ENCODE measurements around the gene RAB11FIP4.
A peak's percentile ranks its signal among the peaks of the same experiment; 100 is the strongest.

The RAB11FIP4 gene

DNA sequence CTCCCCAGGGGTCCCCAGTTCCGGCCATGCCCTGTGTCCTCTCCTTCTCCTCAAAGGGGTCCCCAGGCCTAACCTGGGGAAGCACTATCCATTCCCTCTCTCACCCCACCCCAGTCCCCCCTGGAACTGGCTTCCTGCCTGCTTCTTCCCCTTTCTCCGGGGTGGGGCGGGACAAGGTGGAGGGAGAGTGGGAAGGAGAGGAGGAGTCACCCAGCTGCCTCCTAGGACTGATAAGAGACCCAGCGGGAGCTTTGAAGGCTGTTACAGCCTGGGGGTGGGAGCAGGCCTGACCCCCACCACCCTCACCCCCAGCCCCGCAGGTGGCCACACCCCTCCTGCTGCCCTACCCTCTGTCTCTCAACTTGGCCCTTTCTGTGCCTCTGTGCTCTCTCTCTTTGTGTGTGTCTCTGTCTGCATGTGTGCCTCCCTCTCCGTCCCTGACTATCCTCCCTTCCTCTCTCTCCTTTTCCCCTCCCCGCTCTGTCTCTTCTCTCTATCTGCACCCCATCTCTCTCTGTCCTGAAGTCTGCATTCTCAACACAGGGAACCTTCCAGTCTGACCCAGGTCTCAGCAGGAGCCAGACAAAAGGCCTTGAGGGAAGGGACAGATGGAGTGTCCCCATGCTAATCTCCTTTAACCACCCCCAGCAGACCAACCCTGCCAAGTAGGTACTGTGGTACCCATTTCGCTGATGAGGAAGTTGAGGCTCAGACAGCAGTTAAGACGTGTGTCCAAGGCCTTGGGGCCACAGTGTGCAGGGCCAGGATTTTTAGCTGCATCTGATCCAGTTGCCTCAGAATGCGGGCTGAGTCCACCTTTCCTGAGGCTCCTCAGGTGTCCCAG, 66.1 kb downstream of the RAB11FIP4 start:
- DNase-seq (ENCODE audit: low read depth), result no peak

DNA sequence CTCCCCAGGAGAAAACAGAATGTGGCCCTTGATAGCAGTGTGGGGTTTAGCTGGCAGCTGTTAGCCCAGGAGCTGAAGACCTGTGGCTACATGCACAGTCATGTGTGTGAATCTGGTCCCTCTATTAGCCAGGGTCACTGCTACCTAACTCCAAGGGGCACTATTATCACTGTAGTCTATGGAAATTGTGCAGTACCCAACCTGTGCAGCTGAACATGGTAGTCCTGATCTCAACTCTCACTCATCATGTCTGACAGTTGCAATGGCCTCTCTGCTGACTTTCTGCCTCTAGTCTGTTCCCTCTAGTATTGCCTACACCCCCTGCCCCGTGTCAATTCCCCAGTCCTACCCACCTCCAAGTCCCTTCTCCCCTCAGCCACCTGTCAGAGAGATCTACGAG, 67.4 kb downstream of the RAB11FIP4 start:
- DNase-seq (ENCODE audit: low read depth), result no peak

DNA sequence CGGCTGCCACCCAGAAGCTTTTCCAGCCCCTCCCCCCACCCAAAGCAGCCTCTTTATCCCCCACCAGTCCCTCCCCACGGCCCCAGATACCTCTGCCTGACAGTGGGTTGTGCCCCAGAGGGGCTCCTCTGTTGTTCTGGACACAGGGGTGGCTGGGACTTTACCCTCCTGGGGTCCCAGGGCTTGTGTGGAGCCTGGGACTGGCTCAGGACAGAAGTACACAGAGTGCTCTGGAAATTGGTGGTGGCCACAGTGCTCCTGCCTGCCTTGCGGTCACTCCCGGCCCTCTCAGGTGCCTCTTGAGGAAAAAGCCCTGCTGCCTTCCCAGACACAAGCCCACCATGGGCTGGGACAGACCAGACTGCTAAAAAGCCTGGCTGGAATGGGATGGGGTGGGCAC, 68.2 kb downstream of the RAB11FIP4 start:
- DNase-seq (ENCODE audit: low read depth), result no peak

DNA sequence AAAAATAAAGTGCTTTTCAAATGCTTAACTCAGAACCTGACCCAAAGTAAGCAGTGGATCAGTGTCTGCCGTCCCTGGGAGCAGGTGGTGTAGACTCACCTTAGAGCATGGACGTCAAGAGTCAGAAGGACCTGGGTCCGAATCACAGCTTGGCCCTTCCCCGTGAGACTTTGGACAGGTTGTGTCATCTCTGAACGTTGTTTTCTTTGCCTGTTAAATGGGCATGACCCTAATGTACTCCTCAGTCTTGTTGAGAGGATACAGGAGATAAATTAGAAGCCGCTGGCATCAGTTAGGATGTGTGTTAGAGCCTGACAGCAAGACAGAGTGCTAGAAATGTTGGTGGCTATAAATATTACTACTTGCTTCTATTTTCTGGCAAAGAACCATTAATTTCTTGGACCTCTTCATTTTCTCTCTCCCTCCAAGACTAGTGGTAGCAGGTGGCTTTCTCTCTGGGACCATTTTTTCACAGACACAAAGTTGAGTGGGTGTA, 68.8 kb downstream of the RAB11FIP4 start:
- no peak for DNase-seq (ENCODE audit: low read depth)

DNA sequence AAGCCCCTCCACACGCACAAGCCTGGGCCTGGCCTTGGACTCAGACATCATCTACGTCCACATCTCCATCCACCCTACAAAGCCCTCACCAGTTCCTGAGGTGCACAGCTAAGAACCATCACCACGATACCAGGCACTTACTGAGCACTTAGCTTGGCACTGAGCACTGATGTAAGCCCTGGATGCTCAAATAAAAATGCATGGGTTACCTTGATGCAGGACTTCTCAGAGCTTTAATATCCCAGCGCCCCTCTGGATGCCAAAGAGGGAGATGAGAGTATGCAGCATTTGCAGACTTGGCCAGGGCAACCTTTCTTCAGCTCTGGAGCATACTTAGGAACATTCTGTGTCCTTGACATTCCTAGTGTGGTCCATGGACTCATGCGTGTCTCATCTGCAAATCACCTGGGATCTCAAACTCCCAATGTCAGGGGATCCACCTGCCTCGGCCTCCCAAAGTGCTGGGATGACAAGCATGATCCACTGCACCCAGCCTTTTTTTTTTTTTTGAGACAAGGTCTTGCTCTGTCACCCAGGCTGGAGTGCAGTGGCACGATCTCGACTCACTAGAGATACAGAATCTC, 69.8 kb downstream of the RAB11FIP4 start:
- DNase-seq (ENCODE audit: low read depth), result no peak

DNA sequence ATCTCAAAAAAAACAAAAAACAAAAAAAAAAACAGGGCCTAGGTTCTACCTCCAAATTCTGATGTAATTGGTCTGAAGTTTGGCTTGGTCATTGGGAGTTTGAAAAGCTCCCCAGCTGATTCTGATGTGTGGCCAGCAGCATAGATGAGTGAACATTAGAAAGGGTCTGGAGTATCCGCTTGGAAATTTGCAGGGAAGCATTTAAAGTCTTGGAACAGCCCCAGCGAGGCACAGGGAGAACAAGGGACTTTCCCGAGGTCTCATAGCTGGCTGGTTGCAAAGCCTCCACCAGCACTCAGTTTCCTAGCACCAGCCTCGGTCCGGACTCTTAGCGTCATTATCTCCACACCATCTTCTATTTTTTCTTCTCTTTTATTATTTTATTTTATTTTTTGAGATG, 70.8 kb downstream of the RAB11FIP4 start:
- DNase-seq (ENCODE audit: low read depth), result no peak

DNA sequence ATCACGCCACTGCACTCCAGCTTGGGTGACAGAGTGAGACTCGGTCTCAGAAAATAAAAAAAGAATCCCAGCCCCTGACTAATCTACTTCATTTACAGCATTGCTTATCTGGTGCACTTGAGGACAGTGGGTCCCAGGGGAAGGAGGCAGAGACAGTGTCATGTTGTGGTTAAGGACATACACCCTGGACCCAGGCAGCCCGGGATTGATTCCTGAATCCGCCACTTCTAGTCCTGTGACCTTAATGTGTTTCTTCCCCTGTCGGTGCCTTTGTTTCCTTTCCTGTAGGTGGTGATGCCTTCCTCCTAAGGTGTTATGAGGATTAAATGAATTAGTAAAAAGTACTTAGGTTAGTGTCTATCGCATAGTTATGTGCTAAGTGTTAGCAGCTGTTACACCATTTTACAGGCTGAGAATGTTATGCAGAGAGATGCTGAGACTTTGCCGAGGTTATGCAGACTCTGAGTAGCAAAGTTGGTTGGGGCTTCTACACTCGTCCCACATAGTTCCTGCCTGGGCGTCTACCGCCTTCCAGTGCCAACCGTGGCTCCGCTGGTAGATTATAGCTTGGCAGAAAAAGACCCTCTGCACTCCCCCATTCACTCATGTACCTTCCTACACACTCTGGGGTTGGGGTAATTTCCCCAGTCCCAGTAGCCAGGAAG, 74.8 kb downstream of the RAB11FIP4 start:
- no peak for DNase-seq (ENCODE audit: low read depth)

DNA sequence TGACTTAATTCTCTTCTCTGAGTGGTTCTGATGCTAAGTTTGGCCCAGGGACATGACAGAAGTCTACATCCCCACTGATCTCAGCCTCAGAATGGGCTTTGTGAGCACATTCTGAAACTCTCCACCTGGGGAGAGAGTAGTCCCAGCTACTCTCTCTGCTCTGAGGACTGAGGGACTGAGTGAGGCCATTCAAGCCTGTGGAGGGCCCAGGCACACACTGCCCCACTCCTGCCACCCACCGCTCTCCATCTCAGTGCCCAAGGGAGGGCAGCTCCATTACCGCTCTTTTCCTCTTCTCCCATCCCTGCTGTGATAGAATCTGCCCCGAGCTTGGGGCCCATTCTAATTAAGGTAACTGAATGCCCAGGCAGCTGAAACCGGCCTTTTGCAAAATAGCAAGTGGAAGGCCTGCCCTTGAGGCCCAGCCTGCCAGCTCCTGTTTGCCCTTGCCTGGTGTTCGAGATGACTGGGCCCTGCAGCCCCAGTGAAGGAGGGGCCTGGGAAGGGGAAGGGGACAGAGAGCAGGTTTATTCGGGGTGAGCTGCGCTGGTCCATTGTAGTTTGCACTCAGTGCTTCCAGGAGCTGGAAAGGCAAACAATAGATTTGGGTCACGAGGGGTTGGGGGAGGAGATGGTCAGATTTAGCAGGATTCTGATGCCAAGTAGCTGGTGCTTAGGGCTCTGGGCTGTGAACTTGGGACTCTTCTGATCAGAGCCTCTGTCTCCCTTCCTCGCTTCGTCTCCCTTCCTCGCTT, 76.2 kb downstream of the RAB11FIP4 start:
- DNase-seq (ENCODE audit: low read depth), result no peak

DNA sequence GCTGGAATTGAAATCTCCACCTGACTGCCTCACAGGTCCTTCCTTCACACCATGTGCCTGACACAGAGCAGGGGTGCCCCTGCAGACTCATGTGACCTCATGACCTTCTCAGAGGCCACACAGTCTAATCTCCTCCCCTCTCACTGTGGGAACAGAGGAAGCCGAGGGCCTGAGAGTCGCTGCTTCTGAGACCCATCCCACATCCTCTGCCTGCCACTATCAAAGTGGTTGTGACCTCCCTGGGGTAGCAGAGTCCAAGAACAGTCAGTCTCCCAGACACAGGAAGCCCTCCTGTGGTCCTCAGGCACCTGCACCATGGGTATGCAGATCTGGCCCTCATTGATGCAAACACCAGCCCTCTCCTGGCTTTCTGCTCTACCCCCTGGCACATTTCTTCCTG, 78.5 kb downstream of the RAB11FIP4 start:
- DNase-seq (ENCODE audit: low read depth), result no peak

DNA sequence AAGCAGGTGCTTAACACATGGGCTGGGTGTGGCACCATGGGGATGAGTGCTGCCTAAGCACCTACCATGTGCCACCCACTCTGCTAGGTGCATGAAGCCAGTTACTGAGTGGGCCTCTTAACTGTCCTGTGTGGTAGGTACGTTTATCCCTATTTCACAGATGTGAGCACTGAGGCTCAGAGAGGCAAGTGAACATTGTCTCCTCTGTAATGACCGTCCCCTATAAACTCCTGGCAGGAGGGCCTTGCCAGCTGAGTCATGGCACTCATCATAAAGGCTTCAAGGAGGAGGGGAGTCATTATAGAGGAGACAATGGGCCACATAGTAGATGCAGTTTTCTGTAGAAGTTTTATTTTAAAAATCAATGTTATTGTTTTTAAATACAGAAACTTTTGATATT, 79.1 kb downstream of the RAB11FIP4 start:
- peak; percentile 16 for DNase-seq (ENCODE audit: low read depth)

DNA sequence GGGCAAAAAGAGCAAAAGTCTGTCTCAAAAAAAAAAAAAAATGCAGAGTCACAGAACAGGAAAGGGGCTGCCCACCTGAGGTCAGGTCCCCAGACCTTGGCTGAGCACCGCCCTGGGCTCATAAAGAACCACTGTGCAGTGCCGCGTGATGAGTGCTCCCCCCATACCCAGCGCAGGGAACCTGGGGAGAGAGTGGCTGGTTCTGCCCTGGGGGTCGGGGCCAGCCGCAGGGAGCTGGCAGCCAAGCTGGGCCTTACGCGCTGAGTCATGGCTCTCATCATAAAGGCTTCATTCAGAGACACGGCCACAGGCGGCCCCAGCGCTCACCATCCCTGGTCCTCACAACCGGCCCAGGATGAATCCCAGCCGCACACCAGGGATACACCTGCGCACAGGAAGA, 80.7 kb downstream of the RAB11FIP4 start:
- DNase-seq (ENCODE audit: low read depth), result no peak

DNA sequence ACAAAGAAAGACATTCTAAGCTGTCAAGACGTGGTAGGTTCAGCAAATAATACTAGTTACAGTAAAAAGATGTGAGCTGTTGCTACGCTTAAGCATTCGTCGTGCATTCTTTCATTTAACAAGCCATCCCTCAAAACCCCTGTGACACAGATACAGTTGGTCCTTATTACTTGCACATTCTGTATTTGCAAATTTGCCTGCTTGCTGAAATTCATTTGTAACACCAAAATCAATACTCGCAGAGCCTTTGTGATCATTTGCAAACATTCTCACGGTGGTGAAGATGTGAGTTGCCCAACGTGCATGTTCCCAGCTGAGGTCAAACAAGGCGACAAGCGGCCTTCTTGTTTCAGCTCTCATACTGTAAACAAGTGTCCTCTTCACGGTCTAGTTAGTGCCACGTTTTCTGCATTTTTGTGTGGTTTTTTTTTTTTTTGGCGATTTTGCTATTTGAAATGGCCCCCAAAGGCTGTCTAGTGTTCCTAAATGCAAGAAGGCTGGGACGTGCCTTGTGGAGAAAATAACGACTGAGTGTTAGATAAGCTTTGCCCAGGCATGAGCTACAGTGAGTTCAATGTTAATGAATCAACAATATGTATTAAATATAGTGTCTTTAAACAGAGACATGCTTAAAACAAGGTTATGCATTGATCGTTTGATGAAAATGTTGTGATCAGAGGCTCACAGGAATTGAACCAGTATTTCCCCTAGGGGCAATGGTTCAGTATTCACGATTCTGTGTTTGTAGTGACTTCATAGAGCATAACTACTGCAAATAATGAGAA, 84.1 kb downstream of the RAB11FIP4 start:
- peak; percentile 22 for DNase-seq (ENCODE audit: low read depth)

DNA sequence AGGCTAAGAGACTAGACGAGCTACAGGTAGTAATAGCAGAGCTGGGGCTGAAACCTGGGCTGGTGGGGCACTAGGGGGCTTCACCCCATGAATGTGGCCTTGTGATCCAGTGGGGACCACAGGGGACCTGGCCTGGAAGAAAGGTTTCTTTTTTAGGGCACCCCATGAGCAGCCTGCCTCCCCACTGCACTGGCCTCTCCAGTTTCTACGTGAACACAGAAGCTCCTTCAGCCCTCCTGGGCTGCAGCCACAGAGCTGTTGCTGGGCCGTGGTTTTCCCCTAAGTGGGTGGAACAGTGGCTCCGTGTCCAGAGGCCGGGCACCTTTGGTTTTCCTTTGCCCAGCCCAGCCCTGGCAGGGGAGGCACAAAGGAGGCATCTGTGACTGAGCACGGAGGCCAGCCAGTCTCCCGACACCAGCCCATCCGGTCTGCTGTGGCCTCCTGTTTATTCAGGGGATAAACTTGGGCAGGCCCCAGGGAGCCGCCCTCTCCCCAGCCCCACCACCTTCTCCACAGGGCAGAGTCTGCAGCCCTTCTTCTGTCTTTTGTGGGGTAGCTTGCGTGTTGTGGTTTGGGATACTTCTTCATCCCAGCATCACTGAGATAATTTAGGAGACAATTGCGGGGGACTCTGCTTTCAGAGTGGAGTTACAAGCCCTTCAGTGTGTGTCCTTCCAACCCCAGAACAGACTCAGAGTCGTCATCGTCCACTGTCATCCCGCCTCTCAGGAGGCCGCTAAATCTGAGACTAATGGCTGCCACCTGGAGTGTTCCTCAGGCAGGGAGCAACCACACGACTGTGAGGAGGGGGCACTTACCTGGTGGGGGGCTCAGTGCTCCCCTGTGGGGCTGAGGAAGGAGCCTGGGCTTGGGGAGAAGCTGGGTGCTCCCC, 85.3 kb downstream of the RAB11FIP4 start:
- no peak for DNase-seq (ENCODE audit: low read depth)

DNA sequence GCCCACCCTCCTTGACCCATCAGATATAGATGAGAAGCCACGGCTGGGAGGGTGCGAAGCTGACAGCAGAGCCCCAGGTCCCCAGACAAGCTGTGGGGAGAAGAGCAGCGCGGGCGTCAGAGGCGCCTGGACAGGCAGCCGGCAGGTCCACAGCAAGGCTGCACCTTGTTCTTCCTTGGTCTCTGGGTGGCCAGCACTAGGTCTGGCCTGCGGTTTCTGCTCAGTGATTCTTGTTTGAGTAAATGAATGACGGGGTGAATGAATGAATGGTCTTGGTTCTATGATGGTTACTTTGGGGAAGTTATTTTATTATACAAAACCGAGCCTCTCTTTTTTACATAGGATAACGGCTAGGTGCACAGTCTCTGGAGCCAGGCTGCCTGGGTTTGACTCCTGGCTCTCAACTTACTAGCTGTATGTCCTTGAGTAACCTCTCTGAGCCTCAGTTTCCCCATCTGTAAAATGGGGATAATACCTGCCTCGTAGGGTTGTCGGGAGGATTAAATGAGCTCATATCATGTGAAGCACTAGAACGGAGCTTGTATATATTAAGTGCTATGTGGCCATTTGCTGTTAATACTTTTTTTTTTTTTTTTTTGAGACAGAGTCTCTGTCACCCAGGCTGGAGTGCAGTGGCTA, 86.1 kb downstream of the RAB11FIP4 start:
- no peak for DNase-seq (ENCODE audit: low read depth)

DNA sequence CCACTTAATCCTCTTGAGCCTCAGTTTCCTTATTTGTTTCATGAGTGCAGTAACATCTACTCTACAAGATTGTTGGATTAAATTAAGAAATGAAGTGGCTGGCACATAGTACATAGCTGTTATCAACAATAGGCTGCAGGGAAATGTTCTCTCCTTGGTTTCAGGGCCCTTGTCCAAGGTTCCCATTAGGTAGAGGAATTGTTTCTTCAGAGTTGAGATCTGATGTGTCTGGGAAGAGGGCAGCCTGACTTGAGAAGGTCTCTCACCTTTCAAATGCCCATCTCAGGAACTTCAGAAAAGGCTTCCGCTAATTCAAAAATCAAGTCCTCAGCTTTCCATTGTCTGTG, 87.6 kb downstream of the RAB11FIP4 start:
- DNase-seq (ENCODE audit: low read depth), result no peak

DNA sequence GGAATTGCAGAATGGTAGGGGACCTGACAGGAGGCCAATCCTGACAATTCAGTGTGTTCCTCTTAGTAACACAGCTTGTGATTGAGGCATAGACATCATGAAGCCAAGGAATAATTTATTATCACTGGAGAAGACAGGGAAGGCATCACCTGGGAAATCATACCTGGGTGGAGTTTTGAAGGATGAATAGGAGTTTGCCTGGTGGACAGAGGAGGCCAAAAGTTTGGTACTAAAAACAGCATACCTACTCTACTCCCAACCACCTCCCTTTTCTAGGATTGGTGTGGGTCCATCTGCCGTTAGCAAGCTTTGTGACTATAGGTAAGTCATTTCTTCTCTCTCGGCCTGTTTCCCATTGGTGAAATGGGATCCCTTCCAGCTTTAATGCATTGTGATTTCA, 88.0 kb downstream of the RAB11FIP4 start:
- no peak for DNase-seq (ENCODE audit: low read depth)

DNA sequence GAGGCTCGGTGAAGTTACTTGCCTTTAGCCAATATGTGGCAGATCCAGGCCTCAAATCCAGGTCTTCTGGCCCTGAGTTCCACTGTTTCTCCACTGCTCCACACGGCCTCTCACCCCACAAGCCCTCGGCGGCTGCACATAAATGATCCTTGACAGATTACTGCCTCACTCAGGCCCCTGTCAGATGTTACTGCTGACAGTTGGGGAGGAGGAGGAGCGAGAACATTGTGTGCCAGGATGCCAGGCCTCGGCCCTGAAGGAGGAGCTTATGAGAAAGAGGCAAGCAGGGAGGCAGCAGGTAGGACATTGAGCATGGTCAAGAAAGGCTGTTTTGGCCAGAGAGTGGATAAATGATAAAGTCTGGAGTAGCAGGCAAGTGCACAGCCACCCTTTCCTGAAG, 88.6 kb downstream of the RAB11FIP4 start:
- DNase-seq (ENCODE audit: low read depth), result no peak

DNA sequence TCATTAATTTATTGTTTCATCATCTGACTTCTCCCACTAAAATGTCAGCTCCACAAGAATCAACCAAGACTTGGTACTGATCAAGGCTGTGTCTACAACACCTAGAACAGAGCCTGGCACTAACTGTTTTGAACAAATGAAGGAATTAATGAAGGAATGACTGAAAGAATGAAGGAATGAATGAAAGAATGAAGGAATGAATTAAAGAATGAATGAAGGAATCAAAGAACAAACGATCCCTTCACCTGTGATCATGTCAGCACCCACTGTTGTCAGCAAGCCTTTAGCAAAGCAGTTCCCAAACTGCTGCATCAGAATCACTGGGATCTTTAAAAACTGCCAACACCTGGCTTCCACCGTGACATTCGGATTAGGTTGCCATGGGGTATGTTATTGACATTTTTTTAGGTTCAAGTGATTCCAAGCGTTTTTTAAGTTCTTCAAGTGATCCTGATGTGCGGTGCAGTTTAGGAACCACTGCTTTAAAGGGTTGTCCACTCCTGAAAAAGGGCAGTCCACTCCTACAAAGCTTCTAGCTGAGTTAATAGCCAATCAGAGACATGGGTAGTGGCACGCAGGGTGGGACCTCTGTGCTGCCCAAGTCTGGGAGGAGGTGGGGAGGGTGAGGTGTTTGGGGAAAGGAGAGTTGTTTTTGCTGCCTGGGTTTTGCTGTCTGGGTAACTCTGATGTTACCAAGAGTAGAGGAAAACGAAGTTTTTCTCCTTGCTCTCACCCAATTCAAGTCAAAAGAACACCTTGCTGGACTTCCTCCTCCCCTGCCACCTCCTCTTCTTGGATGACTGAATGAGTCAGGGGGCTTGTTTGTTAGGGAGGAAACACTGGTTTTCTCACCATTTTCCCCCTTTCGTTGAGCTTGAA, 89.7 kb downstream of the RAB11FIP4 start:
- DNase-seq (ENCODE audit: low read depth), result no peak

DNA sequence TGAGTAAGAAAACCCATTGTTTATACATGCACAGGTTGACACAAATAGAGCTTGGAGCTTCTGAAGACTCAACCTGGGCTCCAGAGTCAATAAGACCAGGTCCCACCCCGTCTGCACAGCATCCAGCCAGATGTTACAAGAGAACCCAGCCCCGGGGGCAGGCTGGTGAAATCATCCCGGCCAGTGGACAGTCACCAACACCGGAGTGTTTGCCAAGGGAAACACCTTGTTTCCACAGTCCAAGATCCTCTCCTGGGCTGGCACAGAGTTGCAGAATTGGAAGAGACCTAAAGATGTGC, 90.3 kb downstream of the RAB11FIP4 start:
- no peak for DNase-seq (ENCODE audit: low read depth)

Measured in EH (cell line).